LNCaP clone FGC (cell line): Measurements from ENCODE around the gene ACTL10.

ENCODE experiments used
- DNase-seq: peaks from one replicate; pipeline ENCODE4 v3.0.0-alpha.2; 2011; ENCODE audit warnings: low read depth
- H3K4me3 ChIP-seq: 2 replicates; pipeline ENCODE4 v1.5.1; 2011; ENCODE audit warnings: mild to moderate bottlenecking, low read depth, low read length, control low read depth
- CTCF ChIP-seq: IDR thresholded peaks from 2 replicates; pipeline ENCODE4 v1.5.1; 2012; ENCODE audit warnings: mild to moderate bottlenecking; ENCODE audit not compliant: control insufficient read depth, insufficient read depth; ENCODE audit errors: extremely low read depth

ACTL10 gene

GRCh38 chr20:33701629-33702450 lies 35.1 kb downstream of the ACTL10 start:
- H3K4me3 ChIP-seq: no peak overlapping the region
- TF ChIP-seq CTCF: no peak
- DNase-seq: no peak

GRCh38 chr20:33702861-33703260 lies 36.1 kb downstream of the ACTL10 start:
- no peak for TF ChIP-seq CTCF
- no peak overlapping the region for H3K4me3 ChIP-seq
- DNase-seq: no peak

DNA sequence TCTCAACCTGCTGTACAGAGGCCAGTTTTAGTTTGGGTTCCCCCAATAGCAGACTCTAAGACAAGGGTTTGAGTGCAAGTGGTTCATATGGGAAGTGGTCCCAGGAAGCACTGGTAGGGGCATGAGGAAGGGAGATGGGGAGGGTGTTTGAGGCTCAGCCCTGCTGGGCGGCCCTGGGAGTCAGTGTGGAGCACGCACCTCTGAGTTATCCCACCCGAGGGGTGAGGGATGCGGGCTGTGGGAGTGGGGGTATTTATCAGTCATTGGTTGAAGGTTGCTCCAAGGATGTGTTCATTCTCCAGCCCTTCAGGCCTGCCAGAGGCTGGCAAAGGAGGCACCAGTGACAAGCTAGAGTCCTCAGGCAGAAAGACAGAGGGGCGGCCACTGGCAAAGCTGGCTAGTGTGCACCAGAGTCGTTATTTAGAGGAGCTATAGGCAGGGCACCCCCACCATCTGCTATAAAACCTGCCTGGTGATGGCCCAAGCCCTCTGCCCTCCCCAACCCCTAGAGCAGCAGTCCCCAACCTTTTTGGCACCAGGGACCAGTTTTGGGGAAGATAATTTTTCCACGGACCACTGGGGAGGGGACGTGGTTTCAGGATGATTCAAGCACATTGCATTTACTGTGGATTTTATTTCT lies 36.9 kb downstream of the ACTL10 start:
- TF ChIP-seq CTCF: no peak
- no peak overlapping the region for H3K4me3 ChIP-seq
- no peak for DNase-seq

DNA sequence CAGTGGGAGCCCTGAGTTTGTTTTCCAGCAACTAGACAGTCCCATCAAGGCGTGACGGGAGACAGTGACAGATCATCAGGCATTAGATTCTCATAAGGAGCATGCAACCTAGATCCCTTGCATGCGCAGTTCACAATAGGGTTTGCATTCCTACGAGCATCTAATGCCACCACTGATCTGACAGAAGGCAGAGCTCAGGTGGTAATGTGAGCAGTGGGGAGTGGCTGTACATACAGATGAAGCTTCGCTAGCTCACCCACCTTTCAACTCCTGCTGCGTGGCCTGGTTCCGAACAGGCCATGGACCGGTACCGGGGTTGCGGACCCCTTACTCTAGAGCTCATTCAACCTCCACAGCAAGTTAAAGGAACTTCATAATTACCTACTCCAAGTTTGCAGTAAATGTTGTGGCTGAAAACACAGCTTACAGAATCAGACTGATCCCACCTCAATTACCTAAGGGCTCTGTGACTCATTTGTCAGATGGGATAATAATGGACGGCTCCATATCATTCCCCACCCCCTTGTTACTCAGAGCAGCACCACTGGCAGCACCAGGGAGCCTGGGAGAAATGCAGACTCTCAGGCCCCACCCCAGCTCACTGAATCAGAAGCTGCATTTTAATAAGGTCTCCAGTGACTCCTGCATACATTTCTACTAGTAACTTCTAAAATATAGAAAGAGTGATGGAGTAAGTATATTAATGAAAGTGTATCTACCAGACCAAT lies 37.6 kb downstream of the ACTL10 start:
- no peak for DNase-seq
- H3K4me3 ChIP-seq: no peak overlapping the region
- TF ChIP-seq CTCF: no peak

GRCh38 chr20:33707668-33708067 lies 40.9 kb downstream of the ACTL10 start:
- no peak for DNase-seq
- no peak for TF ChIP-seq CTCF
- no peak overlapping the region for H3K4me3 ChIP-seq

DNA sequence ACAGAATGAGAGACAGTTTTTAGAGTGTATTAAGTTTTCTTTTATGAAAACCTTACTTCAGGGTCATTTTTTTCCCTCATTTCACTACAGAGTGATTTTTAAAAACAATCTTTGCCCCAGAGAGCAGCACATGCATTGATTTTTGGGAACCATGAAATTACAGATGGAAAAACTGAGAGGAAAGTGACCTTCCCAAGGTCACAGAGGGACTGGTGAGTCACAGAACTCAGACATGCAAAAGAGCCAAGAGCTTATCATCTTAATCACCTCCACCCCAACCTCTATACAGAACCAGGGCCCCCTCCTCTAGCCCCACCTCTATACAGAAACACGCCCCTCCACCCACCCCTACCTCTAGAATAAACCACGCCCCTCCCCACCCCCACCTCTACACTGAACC lies 42.7 kb downstream of the ACTL10 start:
- no peak overlapping the region for H3K4me3 ChIP-seq
- DNase-seq: no peak
- no peak for TF ChIP-seq CTCF
